Muscle layer of duodenum (tissue), 2 donors: ENCODE data around the gene GRID1.
"Not testable (repeated sequence)": the region's sequence is repeated elsewhere in the genome, so short reads cannot be mapped to it uniquely, and the experiment has no call there.

ENCODE experiments used
- H3K27ac ChIP-seq: one replicate; pipeline ENCODE4 v1.7.0; 2013; ENCODE audit warnings: mild to moderate bottlenecking, low read length
- H3K27me3 ChIP-seq: one replicate; pipeline ENCODE4 v1.7.0; 2013; ENCODE audit warnings: low read depth, mild to moderate bottlenecking, control low read depth, low read length
- H3K36me3 ChIP-seq, 2 donors: one replicate each; pipeline ENCODE4 v1.7.0; 2013; ENCODE audit warnings: low read length in 2 of 2, control low read depth in 1 of 2, mild to moderate bottlenecking in 1 of 2; ENCODE audit not compliant: insufficient read depth in 2 of 2, control insufficient read depth in 1 of 2
- H3K4me1 ChIP-seq, 2 donors: one replicate each; pipeline ENCODE4 v1.7.0; 2013; ENCODE audit warnings: low read length in 2 of 2, mild to moderate bottlenecking in 2 of 2, control low read depth in 1 of 2, moderate library complexity in 1 of 2; ENCODE audit not compliant: insufficient read depth in 2 of 2, control insufficient read depth in 1 of 2
- H3K4me3 ChIP-seq, 2 donors: one replicate each; pipeline ENCODE4 v1.7.0; 2013; ENCODE audit warnings: low read length in 2 of 2, low read depth in 1 of 2, mild to moderate bottlenecking in 1 of 2
- H3K9me3 ChIP-seq, 2 donors: one replicate each; pipeline ENCODE4 v1.7.0; 2013; ENCODE audit warnings: low read length in 2 of 2, control low read depth in 1 of 2, mild to moderate bottlenecking in 1 of 2; ENCODE audit not compliant: control insufficient read depth in 1 of 2
- donor health status: healthy.

Gene GRID1

GRCh38 chr10:86248062-86248461, 118.5 kb downstream of the GRID1 start:
- no peak overlapping the region for H3K4me3 ChIP-seq
- H3K27me3 ChIP-seq = no peaks in the 10 kb centered on the region
- H3K36me3 ChIP-seq = no peaks in the 10 kb centered on the region
- no peaks in the 10 kb centered on the region for H3K4me1 ChIP-seq
- H3K9me3 ChIP-seq = no peaks in the 10 kb centered on the region
- no peak overlapping the region for H3K27ac ChIP-seq

GRCh38 chr10:86247588-86247987, 119.0 kb downstream of the GRID1 start:
- H3K27me3 ChIP-seq = no peaks in the 10 kb centered on the region
- H3K4me3 ChIP-seq = no peak overlapping the region
- H3K36me3 ChIP-seq = no peaks in the 10 kb centered on the region
- H3K9me3 ChIP-seq = no peaks in the 10 kb centered on the region
- no peaks in the 10 kb centered on the region for H3K4me1 ChIP-seq
- no peak overlapping the region for H3K27ac ChIP-seq

DNA sequence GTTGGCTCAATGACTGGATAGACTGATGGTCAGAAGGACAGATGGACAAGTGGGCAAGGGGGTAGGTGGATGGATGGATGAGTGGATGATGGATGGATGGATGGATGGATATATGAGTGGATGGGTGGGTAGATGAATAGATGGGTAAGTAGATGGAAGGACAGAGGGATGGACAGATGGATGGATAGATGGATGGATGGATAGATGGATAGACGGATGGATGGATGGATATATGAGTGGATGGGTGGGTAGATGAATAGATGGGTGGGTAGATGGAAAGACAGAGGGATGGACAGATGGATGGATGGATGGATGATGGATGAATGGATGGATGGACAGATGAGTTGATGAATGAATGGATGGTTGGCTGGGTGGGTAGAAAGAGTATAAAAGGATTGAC, 119.5 kb downstream of the GRID1 start:
- H3K4me1 ChIP-seq = no peaks in the 10 kb centered on the region
- no peaks in the 10 kb centered on the region for H3K36me3 ChIP-seq
- no peaks in the 10 kb centered on the region for H3K27me3 ChIP-seq
- H3K4me3 ChIP-seq = no peak overlapping the region
- no peaks in the 10 kb centered on the region for H3K9me3 ChIP-seq
- no peak overlapping the region for H3K27ac ChIP-seq

GRCh38 chr10:86246279-86246940, 120.2 kb downstream of the GRID1 start:
- no peaks in the 10 kb centered on the region for H3K9me3 ChIP-seq
- no peaks in the 10 kb centered on the region for H3K4me1 ChIP-seq
- H3K27ac ChIP-seq = no peak overlapping the region
- H3K36me3 ChIP-seq = no peaks in the 10 kb centered on the region
- H3K27me3 ChIP-seq = no peaks in the 10 kb centered on the region
- H3K4me3 ChIP-seq = no peak overlapping the region

DNA sequence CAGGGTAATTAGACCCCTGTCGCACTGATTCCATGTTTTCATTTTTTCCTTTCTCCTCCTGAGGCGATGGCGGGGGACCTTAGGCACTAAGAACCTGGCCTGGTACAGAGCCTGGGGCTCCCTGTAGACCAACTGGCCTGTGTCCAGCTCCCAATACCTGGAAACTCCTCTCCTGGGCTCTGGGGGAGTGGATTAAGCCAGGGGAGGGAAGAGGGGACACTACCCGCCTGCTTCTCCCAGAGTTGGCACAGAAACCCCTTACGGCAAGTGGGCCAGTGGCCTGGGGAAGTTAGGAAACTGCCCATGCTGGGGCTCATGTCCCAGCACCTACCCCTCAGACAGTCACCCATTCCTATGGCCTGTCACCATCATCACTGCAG, 121.6 kb downstream of the GRID1 start:
- Histone ChIP-seq H3K4me1 (no peaks in the 10 kb centered on the region), H3K27me3 (no peaks in the 10 kb centered on the region), H3K27ac (no peak overlapping the region), H3K36me3 (no peaks in the 10 kb centered on the region), H3K9me3 (no peaks in the 10 kb centered on the region), H3K4me3 (no peak overlapping the region)

GRCh38 chr10:86244297-86245014, 122.1 kb downstream of the GRID1 start:
- H3K36me3 ChIP-seq = no peaks in the 10 kb centered on the region
- no peak overlapping the region for H3K4me3 ChIP-seq
- H3K9me3 ChIP-seq = no peaks in the 10 kb centered on the region
- H3K4me1 ChIP-seq = no peaks in the 10 kb centered on the region
- no peak overlapping the region for H3K27ac ChIP-seq
- H3K27me3 ChIP-seq = no peaks in the 10 kb centered on the region

DNA sequence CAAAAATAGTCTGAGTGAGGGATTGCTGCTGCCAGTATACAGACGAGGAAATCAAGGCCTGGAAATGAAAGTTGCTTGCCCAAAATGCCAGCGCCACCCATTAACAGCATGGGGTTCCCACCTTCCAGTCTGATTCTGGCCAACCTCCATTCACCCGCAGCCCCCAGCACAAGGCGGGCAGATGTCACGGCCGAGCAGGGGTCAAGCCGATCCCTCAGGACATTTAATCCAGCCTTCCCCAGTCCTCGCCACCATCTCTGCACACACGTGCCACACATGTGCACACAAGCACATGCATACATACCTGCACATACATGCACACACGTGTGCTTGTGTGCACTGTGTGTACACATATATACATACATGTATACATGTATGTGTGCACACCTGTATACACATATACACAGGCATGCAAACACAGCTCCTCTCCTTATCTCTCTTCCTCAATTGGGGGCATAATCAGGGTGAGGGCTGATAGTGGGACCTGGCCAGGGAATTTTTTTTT, 122.9 kb downstream of the GRID1 start:
- Histone ChIP-seq H3K4me1 (no peaks in the 10 kb centered on the region), H3K27ac (no peak overlapping the region), H3K9me3 (no peaks in the 10 kb centered on the region), H3K4me3 (no peak overlapping the region), H3K36me3 (no peaks in the 10 kb centered on the region), H3K27me3 (no peaks in the 10 kb centered on the region)

DNA sequence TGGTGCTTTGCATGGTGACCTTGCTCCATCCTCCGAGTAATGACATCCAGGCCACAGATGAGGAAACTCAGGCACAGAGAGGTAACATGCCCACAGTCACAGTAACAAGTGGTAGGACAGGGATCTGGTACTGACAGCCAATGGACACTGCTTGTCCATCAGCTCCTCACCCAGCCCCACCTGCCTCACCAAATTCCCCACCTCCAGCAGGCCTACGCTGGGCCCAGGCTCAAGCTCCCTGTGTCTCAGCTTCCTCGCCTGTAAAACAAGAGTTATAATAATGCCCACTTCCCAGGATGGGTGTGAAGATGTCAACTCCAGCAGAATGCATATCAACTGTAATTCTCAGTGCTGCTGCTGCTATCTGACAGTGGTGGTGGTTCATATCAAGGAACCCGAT, 123.8 kb downstream of the GRID1 start:
- H3K27me3 ChIP-seq = no peaks in the 10 kb centered on the region
- H3K9me3 ChIP-seq = no peaks in the 10 kb centered on the region
- no peaks in the 10 kb centered on the region for H3K4me1 ChIP-seq
- H3K27ac ChIP-seq = no peak overlapping the region
- no peaks in the 10 kb centered on the region for H3K36me3 ChIP-seq
- no peak overlapping the region for H3K4me3 ChIP-seq

DNA sequence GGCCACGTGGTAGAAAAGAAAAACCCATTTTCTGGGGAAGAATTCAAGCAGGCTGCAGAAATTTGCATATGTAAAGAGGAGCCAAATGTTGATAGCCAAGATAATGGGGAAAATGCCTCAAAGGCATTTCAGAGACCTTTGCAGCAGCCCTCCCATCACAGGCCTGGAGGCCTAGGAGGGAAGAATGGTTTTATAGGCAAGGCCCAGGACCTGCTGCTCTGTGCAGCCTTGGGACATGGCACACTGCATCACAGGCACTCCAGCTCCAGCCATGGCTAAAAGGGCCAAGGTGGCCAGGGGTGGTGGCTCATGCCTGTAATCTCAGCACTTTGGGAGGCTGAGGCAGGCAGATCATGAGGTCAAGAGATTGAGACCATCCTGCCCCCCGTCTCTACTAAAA, 128.5 kb downstream of the GRID1 start:
- H3K4me3 ChIP-seq, H3K9me3 ChIP-seq, H3K4me1 ChIP-seq, H3K27ac ChIP-seq, H3K27me3 ChIP-seq, H3K36me3 ChIP-seq: not testable (repeated sequence)

DNA sequence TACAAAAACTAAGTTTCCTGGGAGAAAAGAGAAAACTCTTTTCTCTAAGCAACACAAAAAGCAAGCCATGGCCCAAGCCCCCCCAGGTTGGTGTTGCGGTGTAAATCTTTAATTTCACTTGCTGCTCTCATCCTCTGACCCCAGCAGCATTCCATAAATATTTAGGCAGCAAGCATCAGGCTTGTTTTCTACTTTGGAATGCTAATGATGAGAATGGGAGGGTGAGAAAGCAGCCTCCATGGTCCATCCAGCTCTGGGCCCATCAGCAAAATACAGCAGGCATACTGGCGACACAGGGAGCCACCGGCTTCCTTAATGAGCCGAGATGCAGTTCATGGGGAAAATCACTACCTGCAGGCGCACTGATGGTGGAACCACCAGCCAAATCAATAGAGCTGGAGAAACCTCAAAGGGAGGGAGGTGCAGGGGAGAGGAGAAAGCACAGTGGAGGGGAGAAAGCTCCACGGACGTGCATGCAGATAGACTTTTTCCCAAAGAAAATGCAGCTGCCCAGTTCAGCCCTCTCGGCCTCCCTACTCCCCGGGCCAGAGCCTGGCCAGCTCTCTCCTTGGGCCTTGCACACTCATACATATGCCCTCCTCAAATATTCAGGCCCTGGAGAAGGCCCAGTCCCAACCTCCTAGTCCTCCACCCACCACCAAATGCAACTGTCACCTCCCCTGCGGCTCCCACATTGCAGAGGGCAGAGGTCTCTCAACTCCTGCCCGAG, 131.9 kb downstream of the GRID1 start:
- no peak overlapping the region for H3K27ac ChIP-seq
- H3K27me3 ChIP-seq = no peaks in the 10 kb centered on the region
- no peak overlapping the region for H3K4me3 ChIP-seq
- no peaks in the 10 kb centered on the region for H3K9me3 ChIP-seq
- H3K4me1 ChIP-seq = no peaks in the 10 kb centered on the region
- no peaks in the 10 kb centered on the region for H3K36me3 ChIP-seq

- no peaks in the 10 kb centered on the region for H3K9me3 ChIP-seq
- H3K27me3 ChIP-seq = no peaks in the 10 kb centered on the region
- no peaks in the 10 kb centered on the region for H3K4me1 ChIP-seq
- no peaks in the 10 kb centered on the region for H3K36me3 ChIP-seq
- no peak overlapping the region for H3K4me3 ChIP-seq
- no peak overlapping the region for H3K27ac ChIP-seq
Measured at GRCh38 chr10:86234107-86234506, 132.5 kb downstream of the GRID1 start.
